Skeletal muscle tissue (tissue), 4 donors: ENCODE measurements around the gene TMEM192. TPM values are rescaled to one million over a fixed set of nuclear protein-coding genes. Genes with fewer than 3 reads are reported as not detected.
"Not testable (repeated sequence)": the region's sequence is repeated elsewhere in the genome, so short reads cannot be mapped to it uniquely, and the experiment has no call there.

Source experiments
- H3K27ac ChIP-seq: one replicate; pipeline ENCODE4 v1.7.0; 2013; ENCODE audit warnings: mild to moderate bottlenecking, low read depth, low read length, inconsistent platforms
- H3K27me3 ChIP-seq, 3 donors: one replicate each; pipeline ENCODE4 v1.7.0; 2013; ENCODE audit warnings: low read length in 3 of 3; ENCODE audit not compliant: control insufficient read depth in 3 of 3, insufficient read depth in 3 of 3
- H3K36me3 ChIP-seq, 3 donors: one replicate each; pipeline ENCODE4 v1.7.0; 2013; ENCODE audit warnings: low read length in 3 of 3; ENCODE audit not compliant: control insufficient read depth in 3 of 3, insufficient read depth in 3 of 3
- H3K4me1 ChIP-seq, 3 donors: one replicate each; pipeline ENCODE4 v1.7.0; 2013; ENCODE audit warnings: low read length in 3 of 3, mild to moderate bottlenecking in 3 of 3; ENCODE audit not compliant: control insufficient read depth in 3 of 3, insufficient read depth in 3 of 3
- H3K4me3 ChIP-seq, 3 donors: one replicate each; pipeline ENCODE4 v1.7.0; 2013; ENCODE audit warnings: low read length in 3 of 3
- H3K9ac ChIP-seq, 3 donors: one replicate each; pipeline ENCODE4 v1.7.0; 2013; ENCODE audit warnings: low read length in 3 of 3, mild to moderate bottlenecking in 3 of 3, moderate library complexity in 2 of 3, low read depth in 1 of 3
- H3K9me3 ChIP-seq, 3 donors: one replicate each; pipeline ENCODE4 v1.7.0; 2013; ENCODE audit warnings: low read length in 3 of 3; ENCODE audit not compliant: control insufficient read depth in 3 of 3
- total RNA-seq: library from RNA; depleted of rRNA; stranded (reverse); fragments of >200 nt; gene quantifications from one replicate; pipeline ENCODE4 v1.2.3, GENCODE V29; 2014
- donor health status: Osteomylitis.

Gene TMEM192
- total RNA-seq, 1 donor from 2014 or later: 3.1 TPM

DNA sequence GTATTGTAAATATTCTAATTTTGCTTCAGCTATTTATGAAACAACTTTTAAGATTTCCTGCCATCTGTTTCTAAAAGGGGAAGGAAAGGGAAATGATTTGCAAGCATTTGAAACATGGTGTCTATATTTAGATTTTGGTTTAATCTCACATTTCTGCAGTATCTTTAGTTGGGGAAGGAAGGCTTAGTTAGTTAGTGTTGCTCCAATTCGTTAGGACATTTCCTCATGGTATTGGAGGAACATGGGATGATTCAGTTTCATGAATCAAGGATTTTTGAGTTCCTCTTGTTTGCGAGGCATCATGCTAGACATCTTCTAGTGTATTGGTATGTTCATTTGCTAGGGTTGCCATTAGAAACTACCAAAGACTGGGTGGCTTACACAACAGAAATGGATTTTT is 20.5 kb upstream of the TMEM192 start:
- no peak overlapping the region for H3K9ac ChIP-seq
- no peak overlapping the region for H3K27ac ChIP-seq
- H3K9me3 ChIP-seq: no peaks in the 10 kb centered on the region
- H3K4me1 ChIP-seq: no peaks in the 10 kb centered on the region
- H3K4me3 ChIP-seq: no peak overlapping the region
- H3K36me3 ChIP-seq: no peaks in the 10 kb centered on the region
- peaks cover 0 to 3% (median 0%) of the 10 kb centered on the region in 3 donors for H3K27me3 ChIP-seq

DNA sequence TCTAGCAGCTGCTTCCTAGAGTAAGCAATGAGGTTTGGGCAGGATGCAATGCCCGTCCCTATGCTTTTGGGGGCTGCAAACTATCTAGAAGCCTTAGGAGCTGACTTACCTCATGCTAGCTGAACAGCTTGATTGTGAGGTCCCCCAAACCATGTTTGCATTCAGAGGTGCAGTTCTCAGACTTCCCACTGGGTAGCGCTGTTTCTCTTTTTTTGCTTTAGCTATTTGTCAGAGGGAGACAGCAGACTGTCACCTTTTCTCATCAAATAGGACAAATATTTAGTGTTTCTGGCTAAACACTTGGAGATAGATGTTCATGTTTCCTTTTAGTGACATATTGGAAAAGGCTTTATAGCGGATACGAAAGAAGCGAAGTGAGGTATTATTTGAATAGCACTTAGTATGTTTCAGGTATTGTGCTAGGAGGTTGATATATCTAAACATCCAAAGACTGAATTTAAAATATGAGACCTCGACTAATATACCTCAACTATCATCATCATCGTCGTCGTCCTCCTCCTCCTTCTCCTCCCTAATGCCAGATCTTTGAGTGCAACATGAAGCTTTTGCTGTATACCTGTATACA is 18.7 kb upstream of the TMEM192 start:
- H3K4me1 ChIP-seq: no peaks in the 10 kb centered on the region
- H3K36me3 ChIP-seq: no peaks in the 10 kb centered on the region
- H3K9ac ChIP-seq: no peak overlapping the region
- H3K9me3 ChIP-seq: no peaks in the 10 kb centered on the region
- no peak overlapping the region for H3K27ac ChIP-seq
- no peak overlapping the region for H3K4me3 ChIP-seq
- H3K27me3 ChIP-seq: peaks cover 0 to 3% (median 0%) of the 10 kb centered on the region in 3 donors

DNA sequence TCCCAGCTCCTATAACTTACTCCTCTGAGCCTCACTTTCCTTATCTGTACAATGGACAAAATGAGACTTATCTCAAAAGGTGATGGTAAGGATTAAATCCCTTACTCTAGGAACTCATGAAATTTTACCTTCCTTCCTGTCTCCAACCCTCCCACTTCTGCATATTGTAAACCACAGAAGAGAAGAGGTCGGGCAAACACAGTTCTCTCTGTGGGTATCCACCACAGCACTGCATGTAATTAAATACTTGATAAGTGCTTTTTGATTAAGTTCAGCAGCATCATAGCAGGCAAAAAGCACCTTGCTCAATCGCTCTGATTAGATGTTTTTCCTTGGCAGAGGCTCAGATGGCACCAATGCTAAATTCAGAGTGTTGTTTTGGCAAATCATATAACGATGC is 17.3 kb upstream of the TMEM192 start:
- no peaks in the 10 kb centered on the region for H3K4me1 ChIP-seq
- H3K4me3 ChIP-seq: no peak overlapping the region
- H3K27ac ChIP-seq: no peak overlapping the region
- peaks cover 0 to 3% (median 0%) of the 10 kb centered on the region in 3 donors for H3K27me3 ChIP-seq
- H3K36me3 ChIP-seq: no peaks in the 10 kb centered on the region
- no peak overlapping the region for H3K9ac ChIP-seq
- H3K9me3 ChIP-seq: no peaks in the 10 kb centered on the region

DNA sequence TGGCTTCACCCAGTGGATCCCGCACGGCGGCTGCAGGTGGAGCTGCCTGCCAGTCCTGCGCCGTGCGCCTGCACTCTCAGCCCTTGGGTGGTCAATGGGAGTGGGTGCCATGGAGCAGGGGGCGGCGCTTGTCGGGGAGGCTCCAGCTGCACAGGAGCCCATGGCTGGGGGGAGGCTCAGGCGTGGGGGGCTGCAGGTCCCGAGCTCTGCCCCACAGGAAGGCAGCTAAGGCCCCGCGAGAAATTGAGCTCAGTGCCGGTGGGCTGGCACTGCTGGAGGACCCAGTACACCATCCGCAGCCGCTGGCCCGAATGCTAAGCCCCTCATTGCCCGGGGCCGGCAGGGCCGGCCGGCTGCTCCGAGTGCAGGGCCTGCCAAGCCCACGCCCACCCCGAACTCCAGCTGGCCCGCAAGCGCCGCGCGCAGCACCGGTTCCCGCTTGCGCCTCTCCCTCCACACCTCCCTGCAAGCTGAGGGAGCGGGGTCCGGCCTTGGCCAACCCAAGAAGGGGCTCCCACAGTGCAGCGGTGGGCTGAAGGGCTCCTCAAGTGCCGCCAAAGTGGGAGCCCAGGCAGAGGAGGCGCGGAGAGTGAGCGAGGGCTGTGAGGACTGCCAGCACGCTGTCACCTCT is 13.3 kb upstream of the TMEM192 start:
- not testable (repeated sequence) for H3K4me3 ChIP-seq, H3K27ac ChIP-seq, H3K4me1 ChIP-seq, H3K36me3 ChIP-seq, H3K9ac ChIP-seq, H3K9me3 ChIP-seq, H3K27me3 ChIP-seq

DNA sequence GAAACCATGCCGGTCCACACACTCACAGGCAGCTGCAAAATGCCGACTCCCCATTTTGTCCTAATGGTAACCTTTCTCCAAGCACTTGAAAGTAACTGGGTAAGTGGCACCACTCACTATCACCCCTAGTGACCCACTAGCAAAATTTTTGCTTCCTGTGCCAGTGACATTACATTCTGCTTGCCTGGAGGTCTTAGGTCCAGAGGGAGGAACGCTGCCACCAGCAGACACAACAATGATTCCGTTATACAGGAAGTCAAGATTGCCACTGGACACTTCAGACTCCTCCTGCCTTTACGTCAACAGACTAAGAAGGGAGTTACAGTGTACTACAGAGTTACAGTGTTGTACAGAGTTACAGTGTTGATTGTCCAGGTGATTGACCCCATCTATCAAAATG is 11.8 kb upstream of the TMEM192 start:
- H3K4me3 ChIP-seq: no peak overlapping the region
- no peaks in the 10 kb centered on the region for H3K9me3 ChIP-seq
- H3K27me3 ChIP-seq: no peaks in the 10 kb centered on the region
- no peak overlapping the region for H3K9ac ChIP-seq
- H3K36me3 ChIP-seq: no peaks in the 10 kb centered on the region
- no peak overlapping the region for H3K27ac ChIP-seq
- H3K4me1 ChIP-seq: no peaks in the 10 kb centered on the region

DNA sequence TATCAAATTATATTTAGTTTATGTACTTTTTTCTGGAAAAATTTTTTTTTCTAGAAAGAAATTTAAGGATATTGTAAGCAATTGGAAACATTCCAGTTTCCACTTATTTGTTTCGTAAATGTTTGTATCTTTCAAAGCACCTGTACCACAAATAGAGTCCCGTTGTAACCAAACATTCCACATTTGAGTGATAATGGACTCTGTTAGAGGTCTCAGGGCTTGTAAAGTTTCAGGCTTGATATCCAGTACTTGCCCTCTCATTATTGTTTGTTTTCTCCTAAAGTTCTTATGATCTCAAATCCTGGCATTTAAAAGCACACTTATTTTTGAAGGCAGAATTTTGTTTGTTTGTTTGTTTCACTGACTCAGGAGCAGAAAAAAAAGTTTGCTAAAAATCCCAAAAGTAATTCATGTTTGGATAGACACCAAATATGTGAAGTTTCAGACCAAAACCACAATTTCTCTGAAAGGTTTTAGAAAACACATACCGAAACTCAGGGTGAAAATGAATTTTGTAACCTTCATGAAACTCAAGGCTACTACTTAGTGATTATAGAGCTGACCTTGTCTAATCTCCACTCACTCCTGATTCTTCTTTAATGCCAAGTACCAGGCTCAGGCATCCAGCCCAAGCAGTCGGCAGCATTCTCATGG is 5.7 kb upstream of the TMEM192 start:
- Histone ChIP-seq H3K9ac (no peak overlapping the region), H3K36me3 (no peaks in the 10 kb centered on the region), H3K4me3 (no peak overlapping the region), H3K27ac (no peak overlapping the region), H3K27me3 (no peaks in the 10 kb centered on the region), H3K4me1 (peaks cover 0 to 2% (median 2%) of the 10 kb centered on the region in 3 donors), H3K9me3 (no peaks in the 10 kb centered on the region)

DNA sequence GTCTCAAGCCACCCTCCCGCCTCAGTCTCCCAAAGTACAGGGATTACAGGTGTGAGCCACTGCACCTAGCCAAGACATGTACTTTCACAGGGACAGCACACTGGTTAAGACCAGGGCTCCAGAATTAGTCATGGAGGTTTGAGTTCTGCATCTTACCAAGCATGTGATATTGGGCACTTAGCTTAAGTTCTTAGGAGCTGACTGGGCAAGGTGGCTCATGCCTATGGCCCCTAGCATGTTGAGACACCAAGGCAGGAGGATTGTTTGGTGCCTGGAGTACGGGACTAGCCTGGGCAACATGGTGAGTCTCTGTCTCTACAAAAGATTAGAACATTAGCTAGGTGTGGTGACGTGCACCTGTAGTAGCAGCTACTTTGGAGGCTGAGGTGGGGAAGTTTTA is 2.6 kb upstream of the TMEM192 start:
- Histone ChIP-seq H3K4me3 (no peak overlapping the region), H3K36me3 (peaks cover 0 to 2% (median 0%) of the 10 kb centered on the region in 3 donors), H3K9ac (no peak overlapping the region), H3K27me3 (no peaks in the 10 kb centered on the region), H3K27ac (no peak overlapping the region), H3K4me1 (peaks cover 5 to 8% (median 6%) of the 10 kb centered on the region in 3 donors), H3K9me3 (no peaks in the 10 kb centered on the region)

DNA sequence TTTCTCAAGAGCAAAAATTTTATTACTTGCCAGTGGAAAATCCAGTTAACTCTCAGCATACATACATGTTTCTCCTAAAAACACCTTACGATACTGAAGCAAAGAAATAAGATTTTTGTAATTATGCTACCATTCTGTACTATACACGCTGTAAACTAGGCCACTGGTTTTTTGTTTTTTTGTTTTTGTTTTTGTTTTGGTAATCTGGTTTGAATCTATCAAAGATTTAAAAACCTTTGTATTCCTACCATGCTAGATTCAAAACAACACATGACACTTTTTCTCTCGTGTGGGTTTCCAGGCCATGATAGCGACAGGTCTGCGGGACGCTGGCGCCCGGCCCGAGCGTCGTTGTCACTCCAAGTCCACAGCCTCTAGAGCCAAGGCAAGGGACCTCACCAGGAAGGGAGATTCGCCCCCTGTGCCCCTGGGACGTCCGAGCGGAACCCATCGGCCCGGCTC is 723 bp downstream of the TMEM192 start:
- H3K27me3 ChIP-seq: no peaks in the 10 kb centered on the region
- H3K9me3 ChIP-seq: no peaks in the 10 kb centered on the region
- H3K4me1 ChIP-seq: peaks cover 5 to 8% (median 6%) of the 10 kb centered on the region in 3 donors
- H3K9ac ChIP-seq: peak overlapping the region; percentile 87 to 91 (median 88)
- H3K4me3 ChIP-seq: peak overlapping the region; percentile 93 to 98 (median 93)
- peaks cover 0 to 2% (median 0%) of the 10 kb centered on the region in 3 donors for H3K36me3 ChIP-seq
- peak overlapping the region; percentile 91 for H3K27ac ChIP-seq

DNA sequence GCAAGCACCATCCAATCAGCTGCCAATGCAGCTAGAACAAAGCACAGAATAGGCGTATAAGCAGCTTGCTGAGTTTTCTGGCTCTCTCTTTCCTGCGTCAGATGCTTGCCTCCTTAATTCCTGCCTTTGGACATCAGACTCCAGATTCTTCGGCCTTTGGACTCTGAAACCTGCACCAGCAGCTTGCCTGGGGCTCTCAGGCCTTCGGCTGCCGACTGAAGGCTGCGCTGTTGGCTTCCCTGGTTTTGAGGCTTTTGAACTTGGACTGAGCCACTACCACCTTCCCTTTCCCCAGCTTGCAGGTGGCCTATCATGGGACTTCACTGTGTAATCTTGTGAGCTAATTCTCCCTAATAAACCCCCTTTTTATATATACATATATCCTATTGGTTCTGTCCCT is 6.1 kb downstream of the TMEM192 start:
- peaks cover 5 to 12% (median 9%) of the 10 kb centered on the region in 3 donors for H3K36me3 ChIP-seq
- no peak overlapping the region for H3K27ac ChIP-seq
- H3K9ac ChIP-seq: no peak overlapping the region
- H3K9me3 ChIP-seq: no peaks in the 10 kb centered on the region
- H3K27me3 ChIP-seq: no peaks in the 10 kb centered on the region
- peaks cover 0 to under 1% (median 0%) of the 10 kb centered on the region in 3 donors for H3K4me1 ChIP-seq
- H3K4me3 ChIP-seq: no peak overlapping the region

DNA sequence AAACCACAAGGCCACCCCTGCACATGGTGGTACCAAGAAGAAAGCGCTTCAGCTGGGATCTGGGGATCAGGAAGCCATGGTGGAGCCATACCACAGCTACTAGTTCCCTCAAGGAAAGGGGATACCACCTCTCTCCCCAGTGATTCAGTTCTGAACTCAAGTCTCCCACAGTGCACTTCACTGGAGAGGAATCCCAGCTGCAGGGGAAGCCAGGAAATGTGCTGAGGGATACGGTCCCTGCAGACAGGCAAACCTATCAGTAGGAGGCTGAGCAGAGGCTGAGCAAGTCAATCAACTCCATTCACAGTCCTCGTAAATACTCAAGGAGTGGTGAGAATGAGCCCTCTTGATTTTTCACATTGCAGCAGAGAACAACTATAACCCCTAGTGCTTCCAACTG is 11.0 kb downstream of the TMEM192 start:
- no peaks in the 10 kb centered on the region for H3K27me3 ChIP-seq
- no peak overlapping the region for H3K4me3 ChIP-seq
- H3K4me1 ChIP-seq: no peaks in the 10 kb centered on the region
- no peak overlapping the region for H3K9ac ChIP-seq
- H3K9me3 ChIP-seq: no peaks in the 10 kb centered on the region
- no peak overlapping the region for H3K27ac ChIP-seq
- peaks cover 17 to 29% (median 21%) of the 10 kb centered on the region in 3 donors for H3K36me3 ChIP-seq
